ENCODE data around the gene RFFL.

DNA sequence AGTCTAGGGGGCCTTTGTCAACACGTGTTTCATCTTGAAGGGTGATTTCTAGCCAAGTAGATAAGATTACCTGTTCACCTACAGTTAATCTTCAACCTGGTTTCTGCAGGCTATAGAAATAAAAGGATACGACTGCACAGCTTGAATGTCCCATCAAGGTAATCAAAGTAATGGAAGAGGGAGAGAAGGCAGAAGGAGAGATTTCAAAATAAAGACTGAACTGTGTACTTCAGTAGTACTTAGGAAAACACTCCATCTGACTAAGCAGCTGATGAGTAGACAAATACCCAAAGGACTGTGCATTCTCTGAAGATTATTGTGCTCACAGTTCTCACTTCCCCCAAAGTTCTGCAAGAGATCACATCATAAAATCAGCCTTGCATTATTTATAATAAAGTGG, 5.8 kb upstream of the RFFL start:
- TF ChIP-seq EZH2 (IDR thresholded peaks at IDR 0.05; ENCODE audit: low read length, unreplicated experiment): no peak
- TF ChIP-seq, protein P1, sequence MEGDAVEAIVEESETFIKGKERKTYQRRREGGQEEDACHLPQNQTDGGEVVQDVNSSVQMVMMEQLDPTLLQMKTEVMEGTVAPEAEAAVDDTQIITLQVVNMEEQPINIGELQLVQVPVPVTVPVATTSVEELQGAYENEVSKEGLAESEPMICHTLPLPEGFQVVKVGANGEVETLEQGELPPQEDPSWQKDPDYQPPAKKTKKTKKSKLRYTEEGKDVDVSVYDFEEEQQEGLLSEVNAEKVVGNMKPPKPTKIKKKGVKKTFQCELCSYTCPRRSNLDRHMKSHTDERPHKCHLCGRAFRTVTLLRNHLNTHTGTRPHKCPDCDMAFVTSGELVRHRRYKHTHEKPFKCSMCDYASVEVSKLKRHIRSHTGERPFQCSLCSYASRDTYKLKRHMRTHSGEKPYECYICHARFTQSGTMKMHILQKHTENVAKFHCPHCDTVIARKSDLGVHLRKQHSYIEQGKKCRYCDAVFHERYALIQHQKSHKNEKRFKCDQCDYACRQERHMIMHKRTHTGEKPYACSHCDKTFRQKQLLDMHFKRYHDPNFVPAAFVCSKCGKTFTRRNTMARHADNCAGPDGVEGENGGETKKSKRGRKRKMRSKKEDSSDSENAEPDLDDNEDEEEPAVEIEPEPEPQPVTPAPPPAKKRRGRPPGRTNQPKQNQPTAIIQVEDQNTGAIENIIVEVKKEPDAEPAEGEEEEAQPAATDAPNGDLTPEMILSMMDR (conservative IDR thresholded peaks at IDR 0.05; ENCODE audit: low read depth, low read length): no peak
- no peak for TF ChIP-seq EZH2phosphoT487 (IDR thresholded peaks at IDR 0.05; ENCODE audit: borderline replicate concordance, low read length)

All from PC-3 (cell line).